Activated gamma-delta T cell treated with anti-CD3 and anti-CD28 coated beads, Interleukin-2, amount 50 U/mL, for 16 hours (primary cell): ENCODE measurements around the gene BAZ2A.

ENCODE experiments used
- DNase-seq: peaks from one replicate; pipeline ENCODE4 v3.0.0-alpha.2; 2020; ENCODE audit warnings: low read depth

Gene BAZ2A

GRCh38 chr12:56635806-56636674 is 5.9 kb upstream of the BAZ2A start:
- DNase-seq = peak; percentile 70

- peak; percentile 49 for DNase-seq
These were observed 5.0 kb upstream of the BAZ2A start for GRCh38 chr12:56634837-56635791.

DNA sequence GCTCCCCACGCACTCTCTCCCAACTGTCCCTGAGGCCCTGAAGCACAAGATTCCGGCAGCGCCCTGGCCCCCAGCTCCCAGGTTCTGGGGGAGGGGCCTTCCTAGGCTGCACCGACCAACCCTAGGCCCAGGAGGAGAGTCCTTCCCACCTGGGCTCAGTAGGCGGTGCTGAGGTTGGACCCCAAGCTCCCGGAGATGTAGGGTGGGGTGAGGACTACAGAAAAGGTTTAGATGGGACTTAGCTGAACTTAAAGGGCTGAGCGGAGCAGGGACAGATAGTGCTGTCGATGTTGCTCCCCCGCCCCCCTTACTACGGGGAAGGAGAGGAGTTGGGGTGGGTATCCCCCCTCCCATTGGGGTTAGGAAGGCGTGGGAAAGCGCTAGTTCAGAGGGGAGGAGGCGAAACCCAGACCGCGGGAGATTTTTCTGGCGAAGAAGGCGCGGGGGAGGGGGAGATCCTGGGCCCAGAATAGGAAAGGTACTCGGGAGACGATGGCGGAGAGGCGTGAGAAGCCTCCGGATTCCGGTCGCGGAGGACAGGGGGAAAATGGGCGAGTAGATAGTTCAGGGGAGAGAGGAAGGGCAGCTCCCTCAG is 4.2 kb upstream of the BAZ2A start:
- DNase-seq = no peak

GRCh38 chr12:56633468-56634241 is 3.5 kb upstream of the BAZ2A start:
- DNase-seq = no peak

GRCh38 chr12:56632701-56633467 is 2.8 kb upstream of the BAZ2A start:
- DNase-seq = no peak

DNA sequence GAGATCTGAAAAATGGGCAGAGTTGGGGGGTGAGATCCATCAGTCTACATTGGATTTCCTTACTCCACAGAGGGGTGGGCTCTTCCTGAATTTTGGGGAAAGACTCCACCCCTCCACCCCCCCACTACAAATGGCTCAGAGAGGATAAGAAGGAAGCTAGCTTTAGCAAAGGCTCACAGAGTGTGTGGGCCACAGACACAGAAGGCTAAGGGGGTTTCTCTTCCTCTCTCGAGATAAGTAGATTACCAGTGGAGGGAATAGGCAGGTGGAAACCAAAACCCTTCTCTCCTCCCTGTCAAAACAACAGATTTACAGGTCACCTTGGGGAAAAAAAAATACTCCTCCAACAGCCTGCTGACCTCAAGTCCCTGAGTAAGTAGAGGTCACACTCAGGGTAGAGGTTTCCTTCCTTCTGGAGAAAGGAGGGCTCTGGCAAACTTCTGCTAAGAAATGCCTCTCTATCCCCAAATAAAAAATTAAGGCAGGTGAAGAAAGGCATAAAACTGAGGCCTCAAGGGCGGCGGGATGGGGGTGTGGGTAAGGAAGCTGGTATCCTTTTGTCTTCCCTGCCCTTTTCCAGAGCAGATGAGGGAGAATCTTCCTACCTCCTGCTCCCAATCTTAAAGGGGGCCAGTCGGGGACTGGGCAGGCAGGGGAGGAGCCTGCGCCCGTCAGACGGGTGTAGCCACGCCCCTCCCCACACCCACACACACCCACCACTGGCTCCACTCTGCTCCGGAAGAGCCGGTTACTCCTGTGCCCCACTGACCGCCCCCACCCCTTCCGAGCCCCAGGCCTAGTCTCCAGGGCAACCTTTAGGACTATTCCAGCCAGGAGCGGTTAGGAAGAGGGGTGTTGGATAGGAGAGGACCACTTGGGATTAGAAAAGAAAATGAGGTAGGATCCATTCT is 1.9 kb upstream of the BAZ2A start:
- no peak for DNase-seq

GRCh38 chr12:56629459-56630179 is 507 bp downstream of the BAZ2A start:
- no peak for DNase-seq

DNA sequence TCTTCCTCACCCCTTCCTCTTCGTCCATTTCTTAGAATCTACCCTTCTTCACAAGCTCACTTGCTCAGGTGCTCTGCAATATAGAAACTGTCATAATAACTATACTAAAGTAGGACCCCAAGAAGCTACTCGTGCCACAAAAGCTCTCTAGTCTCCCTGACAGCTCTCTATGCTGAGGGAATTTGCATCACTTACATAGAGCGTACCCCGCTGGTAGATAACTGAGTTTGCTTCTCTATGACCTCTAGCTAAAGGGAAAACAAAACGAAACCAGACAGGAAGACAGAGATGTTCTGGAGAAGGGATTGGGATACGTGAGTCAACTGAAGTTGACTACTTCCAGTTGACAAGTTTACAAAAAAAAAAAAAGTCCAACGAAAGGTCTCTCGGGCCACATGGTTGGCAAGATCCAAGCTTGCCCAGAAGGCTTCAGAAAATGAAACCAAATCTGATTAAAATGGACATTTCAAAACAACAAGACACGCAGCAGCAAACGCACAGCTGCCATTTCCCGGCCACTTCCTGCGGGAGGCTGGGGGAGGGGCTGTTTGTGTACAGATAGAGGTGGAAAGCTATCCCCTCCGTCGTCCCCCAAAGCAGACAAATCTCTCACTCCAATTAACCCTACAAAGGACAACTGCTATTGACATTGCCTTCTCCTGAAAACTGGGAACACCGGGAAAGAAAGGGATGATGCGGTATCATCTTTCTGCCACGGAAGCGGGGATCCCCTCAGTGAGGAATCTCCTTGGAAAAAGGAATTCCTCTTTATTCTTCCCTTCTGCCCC is 1.3 kb downstream of the BAZ2A start:
- DNase-seq = peak; percentile 49

DNA sequence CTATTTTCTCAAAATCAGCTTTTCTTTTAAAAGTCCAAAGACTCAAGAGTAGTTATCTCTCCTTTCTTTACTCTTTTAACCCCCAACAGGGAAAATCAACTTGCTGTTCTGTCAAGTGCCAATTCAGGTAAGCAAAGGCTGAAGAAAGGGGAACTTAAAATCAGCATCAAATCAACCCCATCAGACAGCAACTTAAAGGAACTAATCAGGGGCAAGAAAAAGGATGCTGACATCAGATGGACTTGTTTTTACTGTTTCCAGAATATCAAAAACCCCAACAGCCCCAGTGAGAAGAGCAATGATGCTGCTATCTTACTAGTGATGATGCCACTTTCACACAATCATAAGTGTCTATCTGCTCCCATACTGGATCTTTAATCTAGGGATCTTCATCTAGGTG is 3.4 kb downstream of the BAZ2A start:
- no peak for DNase-seq

GRCh38 chr12:56622535-56622934 is 7.6 kb downstream of the BAZ2A start:
- DNase-seq = no peak

GRCh38 chr12:56616925-56617324 is 13.2 kb downstream of the BAZ2A start:
- DNase-seq = no peak

DNA sequence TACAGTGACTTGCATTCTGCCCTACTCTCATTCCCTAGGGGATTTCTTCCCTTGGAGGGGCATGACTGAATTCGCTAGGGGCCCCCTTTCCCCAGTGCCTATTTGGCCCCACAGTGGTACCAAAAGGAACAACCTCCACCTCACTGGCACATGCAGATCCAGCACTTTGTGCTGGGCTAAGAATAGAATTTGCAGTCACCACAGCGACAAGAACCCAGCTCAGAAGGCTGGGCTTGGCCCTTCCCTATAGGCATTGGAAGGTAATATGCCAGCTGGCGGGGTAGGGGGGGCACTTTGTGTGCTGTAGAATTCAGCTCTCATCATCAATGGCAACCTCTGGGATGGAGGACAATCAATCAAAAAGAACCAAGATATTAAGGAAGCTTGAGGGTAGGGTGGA is 13.9 kb downstream of the BAZ2A start:
- no peak for DNase-seq

GRCh38 chr12:56614627-56615026 is 15.5 kb downstream of the BAZ2A start:
- DNase-seq = no peak

- DNase-seq = no peak
These were observed 25.8 kb downstream of the BAZ2A start for GRCh38 chr12:56604355-56604754.

- no peak for DNase-seq
These were observed 27.9 kb downstream of the BAZ2A start for GRCh38 chr12:56602239-56602638.

GRCh38 chr12:56601503-56601902 is 28.6 kb downstream of the BAZ2A start:
- peak; percentile 8 for DNase-seq

DNA sequence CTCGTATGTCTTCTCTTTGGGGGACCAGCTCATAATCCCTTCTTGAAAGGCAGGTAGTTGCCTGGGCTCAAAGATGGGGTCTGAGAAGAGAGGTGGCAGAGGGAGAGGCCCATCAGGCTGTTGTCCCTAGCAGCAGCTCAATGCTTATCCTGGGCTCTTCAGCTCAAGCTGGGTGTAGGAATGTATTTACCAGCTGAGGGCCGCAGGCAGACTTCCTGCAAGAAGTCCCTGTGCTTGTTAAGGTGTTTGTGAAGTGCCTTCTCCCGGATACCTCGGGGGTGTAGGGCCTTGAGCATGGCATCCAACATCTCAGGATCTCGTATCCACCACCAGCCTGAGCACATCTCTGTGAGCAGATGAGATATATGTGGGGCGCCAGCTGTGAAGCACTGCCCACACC is 29.4 kb downstream of the BAZ2A start:
- no peak for DNase-seq

GRCh38 chr12:56599797-56600196 is 30.3 kb downstream of the BAZ2A start:
- no peak for DNase-seq
